KG1 (cell line): Measurements from ENCODE around the gene FOXP1.

ENCODE experiments used
- DNase-seq: peaks from one replicate; lab custom pipeline; 2025; lab: John Stamatoyannopoulos, UW

FOXP1 gene

DNA sequence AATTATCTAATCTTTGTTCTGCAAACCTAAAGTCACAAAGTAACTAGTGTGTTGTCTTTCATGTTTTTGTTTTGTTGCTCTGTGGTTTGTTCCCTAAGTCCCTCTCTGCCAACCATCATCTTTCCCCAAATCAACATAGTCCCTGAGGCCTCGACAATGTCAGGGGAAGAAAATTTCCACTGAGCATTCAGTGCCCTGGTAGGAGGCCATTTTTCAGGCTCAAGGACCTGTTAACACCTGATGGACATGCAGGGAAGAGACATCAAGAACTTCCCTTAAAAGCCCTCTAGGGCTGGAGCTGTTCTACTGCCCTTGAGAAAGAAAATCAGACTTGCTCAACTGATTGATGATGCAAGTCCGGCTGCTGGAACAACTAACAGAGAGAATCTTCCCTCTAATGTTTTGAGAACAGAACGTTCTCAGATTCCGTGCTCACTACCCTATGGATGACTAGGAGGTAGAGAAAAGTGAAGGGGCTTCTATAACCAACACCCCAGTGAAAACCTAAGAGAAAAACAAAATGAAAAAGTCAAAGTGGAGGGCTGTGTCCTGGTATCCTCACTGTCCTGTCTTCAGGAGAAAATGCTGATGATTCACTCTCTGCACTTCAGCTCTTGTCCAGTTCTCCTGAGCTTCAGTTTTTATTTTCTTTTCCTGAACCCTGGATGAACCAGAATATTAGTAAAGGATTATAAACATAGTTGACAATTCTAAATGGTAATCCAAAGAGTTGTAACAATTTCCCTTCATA, 373.1 kb downstream of the FOXP1 start:
- DNase-seq = no peak

DNA sequence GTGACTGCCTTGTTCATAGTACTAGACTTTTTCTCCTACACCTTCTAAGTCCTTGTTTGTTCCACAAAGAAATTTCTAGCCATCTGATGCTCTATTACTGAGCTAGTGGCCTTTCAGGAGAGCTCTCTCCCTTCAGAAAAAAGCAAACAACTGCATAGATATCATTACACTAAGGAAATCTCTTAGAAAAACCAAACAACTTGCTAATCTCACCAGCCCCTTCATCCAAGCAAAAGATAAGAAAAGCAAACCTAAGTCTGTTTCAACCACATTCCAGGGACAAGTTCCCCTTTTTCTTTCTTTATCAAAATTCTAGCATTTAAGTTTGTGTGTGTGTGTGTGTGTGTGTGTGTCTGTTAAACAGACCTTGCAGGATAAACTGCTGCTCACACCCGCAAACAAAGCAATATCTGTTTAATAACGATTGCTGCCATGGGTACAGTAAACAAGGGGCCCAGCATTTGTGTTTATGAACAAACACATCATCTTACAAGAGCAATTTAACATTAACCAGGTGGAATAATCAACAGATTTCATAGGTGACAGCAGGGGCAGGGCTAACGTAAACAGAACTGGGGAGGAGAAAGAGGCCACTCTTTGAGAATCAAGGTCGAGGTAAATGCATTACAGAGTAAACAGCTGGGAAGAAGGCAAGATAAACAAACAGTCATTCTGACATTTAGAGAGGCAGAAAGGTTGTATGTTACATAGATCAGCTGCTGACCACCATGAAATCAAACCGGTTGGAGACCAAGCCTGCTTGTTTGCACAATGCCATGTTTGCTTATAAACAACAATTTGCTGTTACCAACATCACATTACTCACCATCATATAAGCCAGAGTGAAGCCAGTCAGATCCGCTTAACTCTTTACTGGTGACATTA, 375.1 kb downstream of the FOXP1 start:
- DNase-seq = no peak

DNA sequence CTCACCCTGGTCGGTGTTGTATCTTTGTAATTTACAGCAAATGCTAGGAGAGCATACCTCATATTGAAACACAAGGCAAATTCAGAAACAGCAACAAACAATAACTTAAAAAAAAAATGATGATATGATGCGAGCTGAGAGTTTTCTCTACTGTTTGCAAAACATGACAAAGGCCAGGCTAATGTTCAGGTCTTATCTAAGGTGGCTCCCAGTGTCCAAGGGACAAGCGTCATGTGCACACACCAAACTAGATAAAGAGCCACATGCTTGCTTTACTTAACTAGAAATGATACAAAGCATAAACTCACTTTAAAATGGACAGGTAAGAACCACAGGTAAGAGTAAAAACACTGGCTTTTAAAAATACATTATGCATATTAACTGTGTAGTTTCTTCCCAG, 375.9 kb downstream of the FOXP1 start:
- DNase-seq = no peak

DNA sequence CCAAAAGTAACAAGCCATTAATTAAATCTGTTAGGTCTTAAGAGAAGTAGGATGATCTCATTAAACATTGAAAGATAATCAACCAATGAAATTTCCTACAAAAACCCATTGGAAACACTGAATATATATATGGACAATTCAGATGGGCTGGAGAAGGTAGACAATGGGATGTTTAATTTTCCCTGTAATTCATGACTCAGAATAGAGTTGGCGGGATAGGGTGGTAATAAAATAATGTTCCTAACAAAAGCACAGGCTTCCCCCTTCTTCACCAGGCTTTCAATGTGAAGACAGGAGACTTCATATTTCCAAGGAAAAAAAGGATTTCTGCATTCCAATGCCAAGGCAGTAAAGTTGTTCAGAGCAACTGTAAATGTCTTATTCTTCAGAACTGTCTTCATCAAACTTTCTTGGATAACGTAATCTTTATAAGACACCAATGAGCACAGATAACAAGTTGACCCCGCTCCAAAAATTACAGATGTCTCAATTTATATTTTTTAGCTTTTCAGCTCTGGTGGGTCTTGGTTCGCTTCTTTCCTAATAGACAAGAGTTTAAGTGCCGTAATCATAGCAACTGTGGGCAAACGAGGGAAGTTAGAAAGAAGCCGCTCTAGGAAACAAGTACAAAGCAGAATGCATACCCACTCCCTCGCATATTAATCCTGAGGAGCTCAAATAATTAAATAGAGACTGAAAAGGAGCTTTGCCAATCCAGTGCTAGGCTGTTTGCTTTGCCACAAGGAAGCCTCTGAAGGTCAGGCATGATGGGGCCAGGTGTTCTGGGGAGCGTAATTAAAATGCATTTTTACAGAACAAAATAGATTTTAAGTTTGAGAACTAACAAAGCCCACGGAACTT, 377.0 kb downstream of the FOXP1 start:
- DNase-seq = no peak

GRCh38 chr3:71203727-71204488, 379.6 kb downstream of the FOXP1 start:
- no peak for DNase-seq

- no peak for DNase-seq
Observed at GRCh38 chr3:71202848-71203533, 380.5 kb downstream of the FOXP1 start.

DNA sequence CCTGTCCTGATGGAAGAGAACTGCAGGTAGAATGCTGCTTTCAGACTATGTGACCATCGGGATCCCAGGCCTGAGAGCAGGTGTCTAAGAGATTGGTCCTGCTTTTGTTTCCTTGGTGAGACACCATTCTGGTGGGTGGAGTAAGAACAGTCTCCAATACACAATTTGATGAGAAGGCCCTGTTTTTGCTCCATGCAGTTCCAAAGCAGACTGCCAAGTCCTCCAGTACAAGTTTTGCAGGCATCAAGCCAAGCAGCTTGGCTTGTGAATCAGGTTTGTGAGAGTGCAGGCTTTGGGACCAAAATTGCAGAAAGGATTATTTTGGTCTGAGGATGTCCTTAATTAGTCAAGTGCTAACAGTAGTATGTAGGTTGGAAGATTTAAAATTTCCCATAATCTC, 381.6 kb downstream of the FOXP1 start:
- no peak for DNase-seq

DNA sequence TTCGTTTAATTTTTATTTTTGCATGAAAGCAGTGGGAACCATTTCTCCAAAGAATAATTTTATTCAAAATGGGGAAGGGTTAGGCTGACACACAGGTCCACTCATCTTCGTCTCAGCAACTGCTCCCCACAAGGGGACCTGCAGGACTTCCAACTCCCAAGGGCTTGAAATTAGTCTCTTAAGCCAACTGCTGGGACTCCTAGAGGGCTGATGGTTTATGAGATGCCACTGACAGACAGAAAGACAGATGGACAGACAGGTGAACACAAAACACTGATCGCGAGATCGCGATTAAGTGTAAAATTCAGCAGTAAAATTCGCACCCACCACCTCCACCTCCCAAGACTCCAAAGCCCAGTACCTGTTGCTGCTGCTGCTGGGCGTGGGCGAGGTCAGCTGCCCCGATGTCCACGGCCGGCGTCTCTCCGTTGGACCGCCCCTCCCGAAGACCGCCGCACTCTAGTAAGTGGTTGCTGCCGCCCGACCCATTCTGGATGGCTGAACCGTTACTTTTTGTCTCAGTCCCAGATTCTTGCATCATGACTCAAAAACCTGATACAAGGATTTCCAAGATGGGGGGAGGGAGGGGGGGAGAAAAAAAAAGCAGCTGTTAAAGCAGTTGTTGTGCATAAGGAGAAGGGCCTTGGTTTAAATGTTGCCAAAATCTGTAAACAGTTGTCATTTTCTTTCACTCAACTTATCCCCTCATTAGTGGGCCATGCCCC, 385.5 kb downstream of the FOXP1 start:
- DNase-seq = no peak

- DNase-seq = no peak
Observed at GRCh38 chr3:71195492-71195891, 388.0 kb downstream of the FOXP1 start.

DNA sequence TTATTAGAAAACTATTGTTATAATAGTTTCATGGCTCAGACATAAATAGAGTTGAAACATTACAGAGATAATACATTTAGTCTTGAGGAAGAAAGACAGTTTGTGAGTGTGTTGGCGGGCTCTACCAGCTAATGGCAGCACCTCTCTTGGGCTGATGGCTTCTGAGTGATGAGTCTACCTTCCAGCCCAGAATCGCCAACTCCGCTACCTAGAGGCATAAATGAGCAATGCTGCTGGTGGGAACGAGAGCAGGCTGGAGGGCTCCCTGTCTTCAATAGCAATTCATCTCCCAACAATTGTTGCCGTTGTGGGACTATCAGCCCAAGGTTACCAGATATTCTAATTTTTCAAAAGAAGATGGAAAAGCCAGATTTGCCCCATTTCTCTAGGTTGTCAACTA, 388.7 kb downstream of the FOXP1 start:
- DNase-seq = no peak

GRCh38 chr3:71191031-71191482, 392.5 kb downstream of the FOXP1 start:
- no peak for DNase-seq

DNA sequence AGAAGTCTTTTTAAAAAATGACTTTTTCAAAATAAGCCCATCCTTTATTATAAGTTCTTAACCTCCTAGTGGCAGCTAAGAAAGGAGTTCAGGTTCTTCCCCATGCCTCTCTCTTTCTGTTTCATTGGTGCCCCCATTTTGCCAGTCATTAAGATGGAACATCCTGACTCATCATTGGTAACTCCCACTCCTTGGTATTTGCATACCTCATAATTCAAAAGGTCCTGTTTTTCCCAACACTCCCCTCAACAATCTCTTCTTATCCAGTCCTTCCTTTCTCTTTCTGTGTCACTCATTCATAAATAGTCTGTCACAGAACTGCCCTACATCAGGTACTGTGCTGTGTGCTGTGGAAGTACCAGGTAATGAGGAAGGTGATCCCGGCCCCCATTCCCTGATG, 394.0 kb downstream of the FOXP1 start:
- DNase-seq = no peak

- DNase-seq = no peak
Observed at GRCh38 chr3:71187715-71188114, 395.8 kb downstream of the FOXP1 start.

DNA sequence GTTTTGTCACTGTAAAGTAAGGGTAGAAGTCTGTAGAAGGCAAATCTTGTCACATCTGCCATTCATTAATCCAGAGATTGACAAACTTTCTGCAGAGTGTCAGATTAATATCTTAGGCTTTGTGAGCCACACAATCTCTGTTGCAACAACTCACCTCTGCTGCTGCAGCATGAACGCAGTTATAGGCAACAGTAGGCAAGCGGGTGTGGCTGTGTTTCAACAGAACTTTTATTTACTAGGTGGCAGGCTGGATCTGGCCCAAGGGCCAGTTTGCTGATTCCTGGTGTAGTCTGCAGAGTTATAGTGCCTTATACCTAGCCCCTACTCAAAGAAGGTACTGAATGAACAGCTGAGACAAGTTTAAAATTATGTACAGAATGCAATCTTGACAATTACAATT, 396.7 kb downstream of the FOXP1 start:
- DNase-seq = no peak

GRCh38 chr3:71185733-71186455, 397.6 kb downstream of the FOXP1 start:
- DNase-seq = no peak

GRCh38 chr3:71184252-71184651, 399.3 kb downstream of the FOXP1 start:
- DNase-seq = no peak

GRCh38 chr3:71183549-71183948, 400.0 kb downstream of the FOXP1 start:
- no peak for DNase-seq

- no peak for DNase-seq
Observed at GRCh38 chr3:71180524-71180923, 403.0 kb downstream of the FOXP1 start.

DNA sequence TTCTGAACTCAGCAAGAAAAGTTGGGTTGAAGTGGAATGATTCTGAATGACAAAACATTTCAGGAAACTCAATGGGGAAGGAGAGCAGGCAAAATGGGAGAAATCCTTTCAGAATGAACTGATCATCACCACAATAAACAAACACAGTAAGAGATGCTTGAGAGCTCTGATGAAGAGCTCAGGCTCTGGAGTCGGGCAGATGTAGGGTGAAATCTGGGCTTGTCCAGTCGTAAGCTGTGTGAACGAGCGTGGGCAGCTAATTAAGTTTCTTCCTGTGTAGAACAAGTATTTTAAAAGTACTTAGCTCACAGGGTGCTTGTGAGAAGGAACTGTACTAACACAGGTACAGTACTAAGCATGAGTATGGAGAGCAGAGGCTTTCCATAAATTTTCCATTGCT, 406.2 kb downstream of the FOXP1 start:
- no peak for DNase-seq

DNA sequence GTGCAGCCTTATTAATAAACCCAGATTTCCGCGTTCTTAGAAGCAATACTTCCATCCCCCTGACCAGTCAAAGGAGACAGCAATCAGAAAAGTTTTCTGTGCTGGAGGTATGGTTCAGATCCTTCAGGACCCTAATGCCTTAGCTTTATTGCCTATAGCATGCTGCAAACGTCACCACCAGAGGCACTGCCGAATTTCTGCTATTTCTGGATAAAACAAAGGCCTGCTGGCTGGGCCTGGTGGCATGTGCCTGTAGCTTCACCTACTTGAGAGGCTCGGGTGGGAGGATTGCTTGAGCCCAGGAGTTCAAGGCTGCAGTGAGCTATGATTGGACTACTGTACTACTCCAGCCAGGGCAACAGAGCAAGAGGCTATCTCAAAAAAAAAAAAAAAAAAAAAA, 407.2 kb downstream of the FOXP1 start:
- DNase-seq = no peak
